Cerebellar nuclear complex (tissue), 1 donor: Measurements from ENCODE around the gene USP22.
"Not testable (repeated sequence)": the region's sequence is repeated elsewhere in the genome, so short reads cannot be mapped to it uniquely, and the experiment has no call there.

ENCODE experiments used
- DNase-seq, 2 experiments: peaks; one replicate each; lab custom pipeline; 2025; lab: John Stamatoyannopoulos, UW

USP22 gene

GRCh38 chr17:21042458-21043295, at the start of gene USP22:
Gene USP22, minus strand, starts transcription at chr17:21043011. Its CDS starts 176 bp downstream, at chr17:21042835.
- DNase-seq = no peak

GRCh38 chr17:21090902-21091618, 48.2 kb upstream of the USP22 start:
- DNase-seq = no peak

GRCh38 chr17:21089933-21090901, 47.4 kb upstream of the USP22 start:
- DNase-seq = no peak

- DNase-seq = no peak
These were observed 46.3 kb upstream of the USP22 start for GRCh38 chr17:21089145-21089544.

- no peak for DNase-seq
These were observed 42.9 kb upstream of the USP22 start for GRCh38 chr17:21085707-21086106.

GRCh38 chr17:21085280-21085679, 42.5 kb upstream of the USP22 start:
- not testable (repeated sequence) for DNase-seq

GRCh38 chr17:21082001-21082436, 39.2 kb upstream of the USP22 start:
- DNase-seq = no peak

GRCh38 chr17:21079196-21079595, 36.4 kb upstream of the USP22 start:
- peak in 1 of 2 experiments; percentile 7 for DNase-seq

- peak in 1 of 2 experiments; percentile 35 for DNase-seq
These were observed 35.4 kb upstream of the USP22 start for GRCh38 chr17:21078016-21078780.

GRCh38 chr17:21077281-21077680, 34.5 kb upstream of the USP22 start:
- no peak for DNase-seq

GRCh38 chr17:21076242-21076641, 33.4 kb upstream of the USP22 start:
- no peak for DNase-seq

GRCh38 chr17:21075739-21076085, 32.9 kb upstream of the USP22 start:
- DNase-seq = no peak

- peak; percentile 29 to 62 for DNase-seq
These were observed 30.0 kb upstream of the USP22 start for GRCh38 chr17:21072745-21073197.

- DNase-seq = no peak
These were observed 23.6 kb upstream of the USP22 start for GRCh38 chr17:21066394-21066793.

- DNase-seq = no peak
These were observed 19.2 kb upstream of the USP22 start for GRCh38 chr17:21061971-21062526.

- no peak for DNase-seq
These were observed 18.5 kb upstream of the USP22 start for GRCh38 chr17:21061158-21061835.

- DNase-seq = no peak
These were observed 16.9 kb upstream of the USP22 start for GRCh38 chr17:21059761-21060160.

GRCh38 chr17:21058098-21058893, 15.5 kb upstream of the USP22 start:
- no peak for DNase-seq

- DNase-seq = not testable (repeated sequence)
These were observed 10.2 kb upstream of the USP22 start for GRCh38 chr17:21053056-21053455.
